HepG2 (cell line): ENCODE measurements around the gene ABCB10. TPM values are rescaled to one million over a fixed set of nuclear protein-coding genes. Genes with fewer than 3 reads are reported as not detected.
A peak's percentile ranks its signal among the peaks of the same experiment; 100 is the strongest.

Source experiments
- ATAC-seq: fragments of 200-7000 bp; cut with Tn5 transposase; 3 replicates; pipeline ENCODE4 v1.9.1; 2020; ENCODE audit warnings: mild to moderate bottlenecking, moderate library complexity
- BruUV-seq: library from RNA; stranded (reverse); fragments of 400-500 nt; replicated peaks from 2 replicates; lab custom pipeline; 2021; lab: Mats Ljungman, UMichigan
- CTCF ChIA-PET: fragments of 300-600 bp; formaldehyde crosslinking; extraction: SDS; loops from one replicate; lab custom pipeline; 2021; ENCODE audit warnings: low total read pairs, inconsistent platforms, low intra/inter-chr PET ratio; lab: Yijun Ruan, JAX
- POLR2A ChIA-PET: fragments of 350-600 bp; sonication (Branson Sonifier 250); formaldehyde crosslinking; loops from one replicate; lab custom pipeline; 2020; ENCODE audit warnings: antibody characterized with exemption, inconsistent platforms; lab: Yijun Ruan, JAX
- DNase-seq: peaks from one replicate; pipeline ENCODE4 v3.0.0-alpha.2; 2015; ENCODE audit warnings: low spot score
- FAIRE-seq: peaks from 3 replicates; lab custom pipeline; 2011; peaks lifted over from hg19 to GRCh38; lab: Jason Lieb, UNC
- H2AFZ ChIP-seq: one replicate; pipeline ENCODE4 v1.6.1; 2011; ENCODE audit warnings: low read length, inconsistent platforms
- H3K27ac ChIP-seq: fragments of 300-600 bp; 3 replicates; pipeline ENCODE4 v1.8.0; 2011; ENCODE audit warnings: mixed run types, mild to moderate bottlenecking, mixed read lengths, low read length, inconsistent platforms; ENCODE audit not compliant: insufficient read depth; ENCODE audit errors: extremely low read length
- H3K27me3 ChIP-seq, 2 experiments: fragments of 200-600 bp in 1 of 2; 2 replicates in 1 of 2; 3 replicates in 1 of 2; pipeline versions ENCODE4 v1.6.0 to v1.8.0; 2011; ENCODE audit warnings: low read length in 2 of 2, mild to moderate bottlenecking in 2 of 2, moderate library complexity in 2 of 2, inconsistent platforms in 1 of 2; ENCODE audit not compliant: insufficient read depth in 2 of 2, control insufficient read depth in 1 of 2
- H3K36me3 ChIP-seq, 2 experiments: fragments of 200-600 bp in 1 of 2; replicated peaks in 1 of 2; 2 replicates in 1 of 2; 3 replicates in 1 of 2; pipeline versions ENCODE4 v1.5.1 to v1.8.0; 2011; ENCODE audit warnings: low read length in 2 of 2, inconsistent platforms in 1 of 2; ENCODE audit not compliant: insufficient read depth in 2 of 2, control insufficient read depth in 1 of 2
- H3K4me1 ChIP-seq: 2 replicates; pipeline ENCODE4 v1.5.1; 2012; ENCODE audit warnings: low read length, inconsistent platforms; ENCODE audit not compliant: insufficient read depth
- H3K4me2 ChIP-seq: 2 replicates; pipeline ENCODE4 v1.6.0; 2011; ENCODE audit warnings: low read depth, low read length, inconsistent platforms
- H3K4me3 ChIP-seq, 3 experiments: fragments of 200-600 bp in 1 of 3; sonication (generic), shearing (Covaris generic) in 1 of 3; replicated peaks in 1 of 3; 2 replicates each; pipeline ENCODE4 v1.5.1; 2011 to 2016; ENCODE audit warnings: low read length in 3 of 3, inconsistent platforms in 2 of 3, low read depth in 2 of 3, mild to moderate bottlenecking in 2 of 3, control low read depth in 1 of 3, mixed read lengths in 1 of 3; ENCODE audit not compliant: insufficient read depth in 1 of 3
- H3K79me2 ChIP-seq: one replicate; pipeline ENCODE4 v1.6.1; 2011; ENCODE audit warnings: low read length, inconsistent platforms; ENCODE audit not compliant: insufficient read depth
- H3K9ac ChIP-seq: 2 replicates; pipeline ENCODE4 v1.6.0; 2011; ENCODE audit warnings: mild to moderate bottlenecking, low read depth, low read length, inconsistent platforms; ENCODE audit not compliant: insufficient read depth
- H3K9me3 ChIP-seq: 2 replicates; pipeline ENCODE4 v1.5.1; 2012; ENCODE audit warnings: mild to moderate bottlenecking, low read length
- H4K20me1 ChIP-seq: 2 replicates; pipeline ENCODE4 v1.6.0; 2011; ENCODE audit warnings: inconsistent platforms, mild to moderate bottlenecking, low read length, moderate library complexity; ENCODE audit not compliant: insufficient read depth
- ATF7 ChIP-seq, 2 experiments: fragments of 450-650 bp in 1 of 2; sonication (generic) in 1 of 2; formaldehyde crosslinking in 1 of 2; IDR thresholded peaks; 2 replicates each; pipeline versions ENCODE4 v1.4.0 to v1.6.1; 2016 to 2020; ENCODE audit warnings: antibody characterized with exemption in 1 of 2, mild to moderate bottlenecking in 1 of 2, missing genetic modification reagents in 1 of 2
- MAX ChIP-seq: IDR thresholded peaks from 2 replicates; pipeline ENCODE4 v1.6.1; 2012; ENCODE audit warnings: inconsistent platforms
- UBTF ChIP-seq: sonication (generic); formaldehyde crosslinking; IDR thresholded peaks from 2 replicates; pipeline ENCODE4 v1.4.0; 2020; ENCODE audit warnings: mild to moderate bottlenecking, missing genetic modification reagents
- ZNF572 ChIP-seq: sonication (generic); formaldehyde crosslinking; IDR thresholded peaks from 2 replicates; pipeline ENCODE4 v1.5.1; 2020; ENCODE audit warnings: mild to moderate bottlenecking, missing genetic modification reagents
- WGBS: methylation state at CpG from one replicate; pipeline ENCODE4 v1.1.6; 2017; ENCODE audit warnings: low lambda C conversion rate; 5-methylcytosine and 5-hydroxymethylcytosine counted together
- in situ Hi-C: cut with HindIII; loops from 2 replicates; pipeline ENCODE4 v1.10.0; 2017; ENCODE audit warnings: low pct_unique_long_range_greater_than_20kb; ENCODE audit not compliant: extremely low pct_ligation_motif_present
- intact Hi-C: fragments of 100-400 bp; cut with micrococcal nuclease; formaldehyde crosslinking; loops from one replicate; pipeline ENCODE4 v1.10.0; 2022; ENCODE audit not compliant: unreplicated experiment
- polyA plus RNA-seq, 8 experiments: library from polyadenylated mRNA; depleted of rRNA in 3 of 8; stranded (reverse) in 7 of 8; unstranded in 1 of 8; fragments of >200 nt; fragmentation: Illumina TruSeq in 4 of 8; extraction: Trizol in 4 of 8; gene quantifications; 2 replicates each; pipeline versions ENCODE4 v1.2.1 to v1.2.3, GENCODE V29; 2011 to 2016; ENCODE audit warnings: low read depth in 4 of 8, missing spikeins in 1 of 8, mixed read lengths in 1 of 8; ENCODE audit not compliant: insufficient read depth in 1 of 8
- total RNA-seq, 5 experiments: library from RNA; depleted of rRNA; stranded (reverse); fragments of >200 nt; fragmentation: Illumina TruSeq; extraction: Trizol; gene quantifications; 2 replicates each; pipeline ENCODE4 v1.2.3, GENCODE V29; 2016; ENCODE audit warnings: low read depth in 1 of 5
- TF ChIP-seq, protein P1 (sequence below): sonication (generic); formaldehyde crosslinking; IDR thresholded peaks from 2 replicates; pipeline ENCODE4 v1.5.0; 2020; ENCODE audit warnings: missing genetic modification reagents

ABCB10 gene
- total and polyA plus RNA-seq, 2 of the 13 experiments (the other 11 are each of a cell fraction or from before 2014, with no cell fraction given): 11.2 to 28.9 TPM

GRCh38 chr1:229563701-229564100, 5.2 kb upstream of the ABCB10 start:
- TF ChIP-seq ZNF572 (CRISPR knock-in tag): no peak
- TF ChIP-seq, protein P1, sequence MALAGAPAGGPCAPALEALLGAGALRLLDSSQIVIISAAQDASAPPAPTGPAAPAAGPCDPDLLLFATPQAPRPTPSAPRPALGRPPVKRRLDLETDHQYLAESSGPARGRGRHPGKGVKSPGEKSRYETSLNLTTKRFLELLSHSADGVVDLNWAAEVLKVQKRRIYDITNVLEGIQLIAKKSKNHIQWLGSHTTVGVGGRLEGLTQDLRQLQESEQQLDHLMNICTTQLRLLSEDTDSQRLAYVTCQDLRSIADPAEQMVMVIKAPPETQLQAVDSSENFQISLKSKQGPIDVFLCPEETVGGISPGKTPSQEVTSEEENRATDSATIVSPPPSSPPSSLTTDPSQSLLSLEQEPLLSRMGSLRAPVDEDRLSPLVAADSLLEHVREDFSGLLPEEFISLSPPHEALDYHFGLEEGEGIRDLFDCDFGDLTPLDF (CRISPR knock-in tag): no peak
- TF ChIP-seq ATF7 (IDR thresholded peaks at IDR 0.05): peak; percentile 24; the same call in 1 of the 2 replicates
- no peak for TF ChIP-seq ATF7 (CRISPR knock-in tag; IDR thresholded peaks at IDR 0.05)
- Histone ChIP-seq H3K9me3 (no peaks in the 10 kb centered on the region), H3K79me2 (no peaks in the 10 kb centered on the region), H4K20me1 (no peaks in the 10 kb centered on the region), H3K4me3 (no peak overlapping the region), H3K4me2 (no peak overlapping the region), H3K9ac (no peak overlapping the region), H3K27me3 (no peaks in the 10 kb centered on the region; a peak in 1 of 5 replicates), H2AFZ (no peak overlapping the region), H3K27ac (no peak overlapping the region), H3K4me1 (peaks cover 22% of the 10 kb centered on the region), H3K36me3 (no peaks in the 10 kb centered on the region)
- ChIA-PET CTCF (no interaction called here), POLR2A (no interaction called here)
- 18% methylated on average over 5 of the region's 5 CpGs for WGBS
- FAIRE-seq: no peak
- ATAC-seq: no peak
- DNase-seq: no peak
- intact Hi-C loops (no loop called here), in situ Hi-C loops (loop anchor here (5.0 kb wide), 1 partner anchor 64 kb away; the partner anchor contains the start of genes TAF5L and URB2)
- BruUV-seq: no TSS peak

GRCh38 chr1:229563241-229563640, 4.7 kb upstream of the ABCB10 start:
- Histone ChIP-seq H3K27ac (no peak overlapping the region), H2AFZ (peak overlapping the region; percentile 16), H3K36me3 (no peaks in the 10 kb centered on the region), H4K20me1 (no peaks in the 10 kb centered on the region), H3K4me3 (no peak overlapping the region; a peak in 1 of 6 replicates), H3K4me2 (peak overlapping the region; percentile 48), H3K9me3 (no peaks in the 10 kb centered on the region)
- DNase-seq (no peak), ATAC-seq (no peak), FAIRE-seq (no peak)
- intact Hi-C loops (no loop called here), in situ Hi-C loops (loop anchor here (5.0 kb wide), 1 partner anchor 64 kb away; the partner anchor contains the start of genes TAF5L and URB2)
- BruUV-seq: no TSS peak
- POLR2A ChIA-PET: no interaction called here
- CTCF ChIA-PET: no interaction called here
- TF ChIP-seq MAX: peak; percentile 50; the same call in 1 of the 2 replicates
- no peak for TF ChIP-seq UBTF (CRISPR knock-in tag)
- TF ChIP-seq, all 625 proteins: peak for 1
- WGBS: 3% methylated on average over 4 of the region's 7 CpGs
- Histone ChIP-seq H3K4me1 (peaks cover 22% of the 10 kb centered on the region), H3K79me2 (no peaks in the 10 kb centered on the region), H3K9ac (no peak overlapping the region), H3K27me3 (no peaks in the 10 kb centered on the region; a peak in 1 of 5 replicates)
